ENCODE data around the gene COL18A1. TPM values are rescaled to one million over a fixed set of nuclear protein-coding genes. Genes with fewer than 3 reads are reported as not detected.
A peak's percentile ranks its signal among the peaks of the same experiment; 100 is the strongest.

The COL18A1 gene
- total and polyA plus RNA-seq, 9 of the 15 experiments (the other 6 are each of a cell fraction or from before 2014, with no cell fraction given), result 0.14 to 16.4 (median 2.0) TPM

DNA sequence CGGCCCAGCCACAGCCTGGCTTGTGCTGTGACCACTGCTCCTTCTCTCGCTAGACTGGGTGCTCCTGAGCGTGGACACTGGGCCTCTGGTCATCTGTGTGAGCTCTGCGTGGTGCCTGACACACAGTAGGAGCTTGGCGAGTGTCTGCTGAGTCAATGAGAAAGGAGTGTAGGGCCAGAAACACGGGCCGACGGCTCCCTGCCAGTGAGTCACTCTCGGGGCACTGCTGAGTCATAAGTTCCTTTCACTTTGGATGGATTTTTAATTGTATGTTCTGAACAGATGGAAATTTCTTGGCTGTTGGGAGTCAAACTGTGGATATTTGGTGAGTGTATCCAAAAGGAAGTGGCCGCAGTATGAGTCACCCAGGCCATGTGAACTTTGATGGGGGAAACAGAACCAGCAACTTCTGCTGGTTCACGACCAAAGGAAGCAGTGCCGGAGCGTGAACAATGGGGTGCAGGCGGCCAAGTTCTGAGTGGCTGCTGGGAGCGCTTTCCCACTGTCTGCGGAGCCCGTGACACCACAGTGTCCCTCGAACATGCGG lies 41.0 kb upstream of the COL18A1 start (continued):
- TF ChIP-seq, protein P1, sequence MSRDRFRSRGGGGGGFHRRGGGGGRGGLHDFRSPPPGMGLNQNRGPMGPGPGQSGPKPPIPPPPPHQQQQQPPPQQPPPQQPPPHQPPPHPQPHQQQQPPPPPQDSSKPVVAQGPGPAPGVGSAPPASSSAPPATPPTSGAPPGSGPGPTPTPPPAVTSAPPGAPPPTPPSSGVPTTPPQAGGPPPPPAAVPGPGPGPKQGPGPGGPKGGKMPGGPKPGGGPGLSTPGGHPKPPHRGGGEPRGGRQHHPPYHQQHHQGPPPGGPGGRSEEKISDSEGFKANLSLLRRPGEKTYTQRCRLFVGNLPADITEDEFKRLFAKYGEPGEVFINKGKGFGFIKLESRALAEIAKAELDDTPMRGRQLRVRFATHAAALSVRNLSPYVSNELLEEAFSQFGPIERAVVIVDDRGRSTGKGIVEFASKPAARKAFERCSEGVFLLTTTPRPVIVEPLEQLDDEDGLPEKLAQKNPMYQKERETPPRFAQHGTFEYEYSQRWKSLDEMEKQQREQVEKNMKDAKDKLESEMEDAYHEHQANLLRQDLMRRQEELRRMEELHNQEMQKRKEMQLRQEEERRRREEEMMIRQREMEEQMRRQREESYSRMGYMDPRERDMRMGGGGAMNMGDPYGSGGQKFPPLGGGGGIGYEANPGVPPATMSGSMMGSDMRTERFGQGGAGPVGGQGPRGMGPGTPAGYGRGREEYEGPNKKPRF (IDR thresholded peaks at IDR 0.05; ENCODE audit: low read depth, low read length), result no peak
- TF ChIP-seq ZNF384 (IDR thresholded peaks at IDR 0.05; ENCODE audit: low read depth, low read length) (no peak), THRAP3 (IDR thresholded peaks at IDR 0.05; ENCODE audit: borderline replicate concordance) (no peak), ATF7 (IDR thresholded peaks at IDR 0.05) (peak; percentile 57), OTX1 (CRISPR knock-in tag; IDR thresholded peaks at IDR 0.05) (no peak), POLR2H (tag; IDR thresholded peaks at IDR 0.05; ENCODE audit: low read depth) (no peak)
- TF ChIP-seq, protein P2, sequence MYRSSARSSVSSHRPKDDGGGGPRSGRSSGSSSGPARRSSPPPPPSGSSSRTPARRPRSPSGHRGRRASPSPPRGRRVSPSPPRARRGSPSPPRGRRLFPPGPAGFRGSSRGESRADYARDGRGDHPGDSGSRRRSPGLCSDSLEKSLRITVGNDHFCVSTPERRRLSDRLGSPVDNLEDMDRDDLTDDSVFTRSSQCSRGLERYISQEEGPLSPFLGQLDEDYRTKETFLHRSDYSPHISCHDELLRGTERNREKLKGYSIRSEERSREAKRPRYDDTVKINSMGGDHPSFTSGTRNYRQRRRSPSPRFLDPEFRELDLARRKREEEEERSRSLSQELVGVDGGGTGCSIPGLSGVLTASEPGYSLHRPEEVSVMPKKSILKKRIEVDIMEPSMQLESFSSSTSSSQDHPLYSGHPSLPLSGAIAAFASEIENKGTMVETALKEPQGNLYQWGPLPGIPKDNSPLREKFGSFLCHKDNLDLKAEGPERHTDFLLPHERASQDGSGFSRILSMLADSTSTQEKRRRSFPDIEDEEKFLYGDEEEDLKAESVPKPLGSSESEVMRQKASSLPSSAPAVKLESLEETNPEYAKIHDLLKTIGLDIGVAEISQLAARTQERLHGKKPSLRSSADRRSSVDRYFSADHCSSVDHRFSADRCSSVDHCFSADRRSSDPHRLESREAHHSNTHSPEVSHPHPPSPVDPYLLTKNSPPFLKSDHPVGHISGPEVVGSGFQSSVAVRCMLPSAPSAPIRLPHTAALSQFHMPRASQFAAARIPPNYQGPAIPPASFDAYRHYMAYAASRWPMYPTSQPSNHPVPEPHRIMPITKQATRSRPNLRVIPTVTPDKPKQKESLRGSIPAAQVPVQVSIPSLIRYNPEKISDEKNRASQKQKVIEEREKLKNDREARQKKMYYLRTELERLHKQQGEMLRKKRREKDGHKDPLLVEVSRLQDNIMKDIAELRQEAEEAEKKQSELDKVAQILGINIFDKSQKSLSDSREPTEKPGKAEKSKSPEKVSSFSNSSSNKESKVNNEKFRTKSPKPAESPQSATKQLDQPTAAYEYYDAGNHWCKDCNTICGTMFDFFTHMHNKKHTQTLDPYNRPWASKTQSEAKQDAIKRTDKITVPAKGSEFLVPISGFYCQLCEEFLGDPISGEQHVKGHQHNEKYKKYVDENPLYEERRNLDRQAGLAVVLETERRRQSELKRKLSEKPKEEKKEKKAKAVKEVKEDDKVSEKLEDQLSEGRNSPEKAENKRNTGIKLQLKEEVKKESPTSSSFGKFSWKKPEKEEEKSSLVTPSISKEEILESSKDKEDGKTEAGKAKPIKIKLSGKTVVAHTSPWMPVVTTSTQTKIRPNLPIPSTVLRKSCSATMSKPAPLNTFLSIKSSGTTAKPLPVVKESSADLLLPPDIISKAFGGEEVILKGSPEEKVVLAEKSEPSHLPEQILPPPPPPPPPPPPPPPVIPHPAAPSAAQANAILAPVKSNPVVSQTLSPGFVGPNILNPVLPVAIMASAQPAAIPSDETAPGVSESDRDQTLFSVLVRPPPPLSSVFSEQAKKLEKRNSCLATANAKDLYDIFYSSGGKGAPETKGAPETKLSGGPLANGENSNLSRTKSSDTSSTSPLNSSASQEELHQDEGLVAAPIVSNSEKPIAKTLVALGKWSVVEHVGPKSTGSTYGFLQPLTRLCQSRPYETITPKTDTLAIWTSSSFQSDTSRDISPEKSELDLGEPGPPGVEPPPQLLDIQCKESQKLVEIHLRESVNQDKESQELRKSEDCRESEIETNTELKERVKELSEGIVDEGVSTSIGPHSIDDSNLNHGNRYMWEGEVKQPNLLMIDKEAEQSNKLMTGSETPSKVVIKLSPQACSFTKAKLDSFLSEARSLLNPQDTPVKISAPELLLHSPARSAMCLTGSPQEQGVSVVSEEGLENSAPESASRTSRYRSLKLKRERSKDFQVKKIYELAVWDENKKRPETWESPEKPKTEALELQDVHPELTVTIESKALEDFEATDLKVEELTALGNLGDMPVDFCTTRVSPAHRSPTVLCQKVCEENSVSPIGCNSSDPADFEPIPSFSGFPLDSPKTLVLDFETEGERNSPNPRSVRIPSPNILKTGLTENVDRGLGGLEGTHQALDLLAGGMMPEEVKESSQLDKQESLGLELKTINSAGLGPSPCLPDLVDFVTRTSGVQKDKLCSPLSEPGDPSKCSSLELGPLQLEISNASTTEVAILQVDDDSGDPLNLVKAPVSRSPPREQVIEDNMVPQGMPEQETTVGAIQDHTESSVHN (IDR thresholded peaks at IDR 0.05; ENCODE audit: borderline replicate concordance in 1 of 2, low read depth in 1 of 2), result peak in 1 of 2 experiments; percentile 87; a peak in 2 of 4 replicates
